ENCODE data around the gene GBE1. TPM values are rescaled to one million over a fixed set of nuclear protein-coding genes. Genes with fewer than 3 reads are reported as not detected.

The GBE1 gene
- total and polyA plus RNA-seq, 10 of the 15 experiments (the other 5 are each of a cell fraction or from before 2014, with no cell fraction given) = 21.4 to 62.2 (median 41.5) TPM

- TF ChIP-seq, protein P1, sequence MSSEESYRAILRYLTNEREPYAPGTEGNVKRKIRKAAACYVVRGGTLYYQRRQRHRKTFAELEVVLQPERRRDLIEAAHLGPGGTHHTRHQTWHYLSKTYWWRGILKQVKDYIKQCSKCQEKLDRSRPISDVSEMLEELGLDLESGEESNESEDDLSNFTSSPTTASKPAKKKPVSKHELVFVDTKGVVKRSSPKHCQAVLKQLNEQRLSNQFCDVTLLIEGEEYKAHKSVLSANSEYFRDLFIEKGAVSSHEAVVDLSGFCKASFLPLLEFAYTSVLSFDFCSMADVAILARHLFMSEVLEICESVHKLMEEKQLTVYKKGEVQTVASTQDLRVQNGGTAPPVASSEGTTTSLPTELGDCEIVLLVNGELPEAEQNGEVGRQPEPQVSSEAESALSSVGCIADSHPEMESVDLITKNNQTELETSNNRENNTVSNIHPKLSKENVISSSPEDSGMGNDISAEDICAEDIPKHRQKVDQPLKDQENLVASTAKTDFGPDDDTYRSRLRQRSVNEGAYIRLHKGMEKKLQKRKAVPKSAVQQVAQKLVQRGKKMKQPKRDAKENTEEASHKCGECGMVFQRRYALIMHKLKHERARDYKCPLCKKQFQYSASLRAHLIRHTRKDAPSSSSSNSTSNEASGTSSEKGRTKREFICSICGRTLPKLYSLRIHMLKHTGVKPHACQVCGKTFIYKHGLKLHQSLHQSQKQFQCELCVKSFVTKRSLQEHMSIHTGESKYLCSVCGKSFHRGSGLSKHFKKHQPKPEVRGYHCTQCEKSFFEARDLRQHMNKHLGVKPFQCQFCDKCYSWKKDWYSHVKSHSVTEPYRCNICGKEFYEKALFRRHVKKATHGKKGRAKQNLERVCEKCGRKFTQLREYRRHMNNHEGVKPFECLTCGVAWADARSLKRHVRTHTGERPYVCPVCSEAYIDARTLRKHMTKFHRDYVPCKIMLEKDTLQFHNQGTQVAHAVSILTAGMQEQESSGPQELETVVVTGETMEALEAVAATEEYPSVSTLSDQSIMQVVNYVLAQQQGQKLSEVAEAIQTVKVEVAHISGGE (CRISPR knock-in tag; IDR thresholded peaks at IDR 0.05) = no peak
- TF ChIP-seq SREBF2 (IDR thresholded peaks at IDR 0.05; ENCODE audit: low read length) (no peak), SPI1 (IDR thresholded peaks at IDR 0.05; ENCODE audit: borderline replicate concordance, insufficient read depth, low read depth, low read length) (peak; percentile 64; the same call in 1 of the 2 replicates), MEF2B (IDR thresholded peaks at IDR 0.05; ENCODE audit: partially characterized antibody, poor library complexity, severe bottlenecking) (peak; percentile 16), NFYB (IDR thresholded peaks at IDR 0.05; ENCODE audit: insufficient read depth, low read depth, low read length) (no peak), ZZZ3 (IDR thresholded peaks at IDR 0.05; ENCODE audit: control insufficient read depth, insufficient read length, low read depth) (no peak), RBBP5 (conservative IDR thresholded peaks at IDR 0.05) (no peak), FOS (IDR thresholded peaks at IDR 0.05; ENCODE audit: borderline replicate concordance, extremely low read depth, insufficient read length) (no peak), SREBF1 (IDR thresholded peaks at IDR 0.05; ENCODE audit: low read length) (no peak), POLR2AphosphoS2 (IDR thresholded peaks at IDR 0.05; ENCODE audit: low read depth, low read length) (no peak), BCL3 (IDR thresholded peaks at IDR 0.05; ENCODE audit: borderline replicate concordance, insufficient read depth, low read depth, low read length, poor library complexity, severe bottlenecking) (peak; percentile 95), E4F1 (IDR thresholded peaks at IDR 0.05; ENCODE audit: borderline replicate concordance, partially characterized antibody) (no peak), GATAD2B (conservative IDR thresholded peaks at IDR 0.05; ENCODE audit: low read depth) (0 out of 2 replicates have a peak, but pooled peaks have one; percentile 23), PAX5 (IDR thresholded peaks at IDR 0.05; ENCODE audit: borderline replicate concordance, low read depth, low read length) (no peak), BHLHE40 (IDR thresholded peaks at IDR 0.05; ENCODE audit: borderline replicate concordance in 1 of 2, low read depth in 2 of 2, low read length in 1 of 2) (0 out of 4 replicates have a peak, but pooled peaks of 1 of the 2 experiments have one; percentile 3), NFIC (IDR thresholded peaks at IDR 0.05; ENCODE audit: low read depth, low read length) (peak; percentile 34; the same call in 1 of the 2 replicates)
- TF ChIP-seq, protein P2, sequence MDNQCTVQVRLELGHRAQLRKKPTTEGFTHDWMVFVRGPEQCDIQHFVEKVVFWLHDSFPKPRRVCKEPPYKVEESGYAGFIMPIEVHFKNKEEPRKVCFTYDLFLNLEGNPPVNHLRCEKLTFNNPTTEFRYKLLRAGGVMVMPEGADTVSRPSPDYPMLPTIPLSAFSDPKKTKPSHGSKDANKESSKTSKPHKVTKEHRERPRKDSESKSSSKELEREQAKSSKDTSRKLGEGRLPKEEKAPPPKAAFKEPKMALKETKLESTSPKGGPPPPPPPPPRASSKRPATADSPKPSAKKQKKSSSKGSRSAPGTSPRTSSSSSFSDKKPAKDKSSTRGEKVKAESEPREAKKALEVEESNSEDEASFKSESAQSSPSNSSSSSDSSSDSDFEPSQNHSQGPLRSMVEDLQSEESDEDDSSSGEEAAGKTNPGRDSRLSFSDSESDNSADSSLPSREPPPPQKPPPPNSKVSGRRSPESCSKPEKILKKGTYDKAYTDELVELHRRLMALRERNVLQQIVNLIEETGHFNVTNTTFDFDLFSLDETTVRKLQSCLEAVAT (IDR thresholded peaks at IDR 0.05) = no peak
Observed at GRCh38 chr3:81782585-81782984, 21.1 kb upstream of the GBE1 start (continued).
